K562 (cell line): ENCODE results near the gene USP48. TPM values are rescaled to one million over a fixed set of nuclear protein-coding genes. Genes with fewer than 3 reads are reported as not detected.

ENCODE experiments used
- ATF1 ChIP-seq, 2 experiments: fragments of 450-650 bp in 1 of 2; IDR thresholded peaks; 2 replicates each; pipeline ENCODE4 v1.6.1; 2016; ENCODE audit warnings: missing compliant biosample characterization in 1 of 2, missing genetic modification characterization in 1 of 2
- C11orf30 ChIP-seq: fragments of 450-650 bp; IDR thresholded peaks from 2 replicates; pipeline ENCODE4 v1.6.1; 2016; ENCODE audit warnings: low read depth, mild to moderate bottlenecking
- E2F5 ChIP-seq: sonication (generic); formaldehyde crosslinking; IDR thresholded peaks from 2 replicates; pipeline ENCODE4 v1.8.0; 2022; ENCODE audit warnings: mild to moderate bottlenecking, missing genetic modification reagents
- ELK1 ChIP-seq: sonication (generic); formaldehyde crosslinking; IDR thresholded peaks from 2 replicates; pipeline ENCODE4 v1.8.1; 2022; ENCODE audit warnings: missing genetic modification reagents
- EP300 ChIP-seq: IDR thresholded peaks from 2 replicates; pipeline ENCODE4 v1.6.1; 2012; ENCODE audit warnings: low read length, improper control_type of control experiment
- HNRNPH1 ChIP-seq: fragments of 200-400 bp; formaldehyde crosslinking; optimal IDR thresholded peaks from 2 replicates; pipeline ENCODE3; 2017; ENCODE audit warnings: low read depth, mild to moderate bottlenecking, low read length, moderate library complexity
- NCOR1 ChIP-seq: fragments of 450-650 bp; IDR thresholded peaks from 2 replicates; pipeline ENCODE4 v1.6.1; 2016; ENCODE audit warnings: mild to moderate bottlenecking, moderate library complexity
- RBM14 ChIP-seq: fragments of 200-400 bp; formaldehyde crosslinking; IDR thresholded peaks from 2 replicates; pipeline ENCODE4 v1.6.1; 2018; ENCODE audit warnings: low read depth, mild to moderate bottlenecking, low read length, moderate library complexity, borderline replicate concordance; ENCODE audit not compliant: insufficient read depth
- SREBF1 ChIP-seq: fragments of 150-350 bp; IDR thresholded peaks from 2 replicates; pipeline ENCODE4 v1.6.1; 2014; ENCODE audit warnings: antibody characterized with exemption, low read depth, low read length, borderline replicate concordance
- SRSF1 ChIP-seq: fragments of 200-400 bp; formaldehyde crosslinking; IDR thresholded peaks from 2 replicates; pipeline ENCODE4 v1.6.1; 2017; ENCODE audit warnings: mild to moderate bottlenecking, low read depth, low read length, moderate library complexity
- ZNF696 ChIP-seq: fragments of 250-450 bp; sonication (Bioruptor Pico); conservative IDR thresholded peaks from 2 replicates; pipeline ENCODE4 v1.4.0; 2020; ENCODE audit warnings: mild to moderate bottlenecking, moderate library complexity
- polyA plus RNA-seq, 8 experiments: library from polyadenylated mRNA; depleted of rRNA in 4 of 8; stranded (reverse) in 5 of 8; unstranded in 3 of 8; fragments of >200 nt; fragmentation: Nextera tagmentation in 2 of 8; fragmentation: Illumina TruSeq in 1 of 8; extraction: Ambion mirVana in 2 of 8; extraction: Trizol in 1 of 8; gene quantifications; 2 replicates each; pipeline versions ENCODE4 v1.2.1 to v1.2.3, GENCODE V29; 2011 to 2014; ENCODE audit warnings: inconsistent platforms in 1 of 8, missing spikeins in 1 of 8
- total RNA-seq, 7 experiments: library from RNA; depleted of rRNA in 6 of 7; stranded (reverse); fragments of >200 nt in 6 of 7; fragmentation: Illumina TruSeq in 2 of 7; extraction: Trizol in 2 of 7; gene quantifications; 2 replicates each; pipeline versions ENCODE4 v1.2.1 to v1.2.3, GENCODE V29; 2011 to 2021; ENCODE audit warnings: low replicate concordance in 1 of 7
- TF ChIP-seq, protein P1 (sequence below): sonication (generic); formaldehyde crosslinking; IDR thresholded peaks from 2 replicates; pipeline ENCODE4 v1.8.1; 2023; ENCODE audit warnings: mild to moderate bottlenecking, missing genetic modification reagents
- TF ChIP-seq, protein P2 (sequence below): sonication (generic); formaldehyde crosslinking; IDR thresholded peaks from 2 replicates; pipeline ENCODE4 v1.8.0; 2022; ENCODE audit warnings: missing genetic modification reagents, mild to moderate bottlenecking, moderate library complexity, borderline replicate concordance
- TF ChIP-seq, protein P3 (sequence below): sonication (generic); formaldehyde crosslinking; IDR thresholded peaks from 2 replicates; pipeline ENCODE4 v1.8.1; 2022; ENCODE audit warnings: missing genetic modification reagents
- TF ChIP-seq, protein P4 (sequence below), 2 experiments: IDR thresholded peaks; 2 replicates each; pipeline ENCODE4 v1.6.1; 2011; ENCODE audit warnings: borderline replicate concordance in 1 of 2, control low read depth in 1 of 2, low read depth in 1 of 2, low read length in 1 of 2, mild to moderate bottlenecking in 1 of 2, mixed read lengths in 1 of 2, moderate library complexity in 1 of 2; ENCODE audit not compliant: insufficient read depth in 1 of 2, insufficient read length in 1 of 2, poor library complexity in 1 of 2, severe bottlenecking in 1 of 2; ENCODE audit errors: extremely low read depth in 1 of 2

USP48 gene
- total and polyA plus RNA-seq, 9 of the 15 experiments (the other 6 are each of a cell fraction or from before 2014, with no cell fraction given), result 23.3 to 123 (median 106) TPM

GRCh38 chr1:21651214-21652042, 131.5 kb downstream of the USP48 start (continued):
- TF ChIP-seq, protein P1, sequence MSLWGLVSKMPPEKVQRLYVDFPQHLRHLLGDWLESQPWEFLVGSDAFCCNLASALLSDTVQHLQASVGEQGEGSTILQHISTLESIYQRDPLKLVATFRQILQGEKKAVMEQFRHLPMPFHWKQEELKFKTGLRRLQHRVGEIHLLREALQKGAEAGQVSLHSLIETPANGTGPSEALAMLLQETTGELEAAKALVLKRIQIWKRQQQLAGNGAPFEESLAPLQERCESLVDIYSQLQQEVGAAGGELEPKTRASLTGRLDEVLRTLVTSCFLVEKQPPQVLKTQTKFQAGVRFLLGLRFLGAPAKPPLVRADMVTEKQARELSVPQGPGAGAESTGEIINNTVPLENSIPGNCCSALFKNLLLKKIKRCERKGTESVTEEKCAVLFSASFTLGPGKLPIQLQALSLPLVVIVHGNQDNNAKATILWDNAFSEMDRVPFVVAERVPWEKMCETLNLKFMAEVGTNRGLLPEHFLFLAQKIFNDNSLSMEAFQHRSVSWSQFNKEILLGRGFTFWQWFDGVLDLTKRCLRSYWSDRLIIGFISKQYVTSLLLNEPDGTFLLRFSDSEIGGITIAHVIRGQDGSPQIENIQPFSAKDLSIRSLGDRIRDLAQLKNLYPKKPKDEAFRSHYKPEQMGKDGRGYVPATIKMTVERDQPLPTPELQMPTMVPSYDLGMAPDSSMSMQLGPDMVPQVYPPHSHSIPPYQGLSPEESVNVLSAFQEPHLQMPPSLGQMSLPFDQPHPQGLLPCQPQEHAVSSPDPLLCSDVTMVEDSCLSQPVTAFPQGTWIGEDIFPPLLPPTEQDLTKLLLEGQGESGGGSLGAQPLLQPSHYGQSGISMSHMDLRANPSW (CRISPR knock-in tag), result no peak
- no peak for TF ChIP-seq EP300
- TF ChIP-seq, protein P2, sequence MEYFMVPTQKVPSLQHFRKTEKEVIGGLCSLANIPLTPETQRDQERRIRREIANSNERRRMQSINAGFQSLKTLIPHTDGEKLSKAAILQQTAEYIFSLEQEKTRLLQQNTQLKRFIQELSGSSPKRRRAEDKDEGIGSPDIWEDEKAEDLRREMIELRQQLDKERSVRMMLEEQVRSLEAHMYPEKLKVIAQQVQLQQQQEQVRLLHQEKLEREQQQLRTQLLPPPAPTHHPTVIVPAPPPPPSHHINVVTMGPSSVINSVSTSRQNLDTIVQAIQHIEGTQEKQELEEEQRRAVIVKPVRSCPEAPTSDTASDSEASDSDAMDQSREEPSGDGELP (CRISPR knock-in tag), result peak; percentile 54; the same call in 1 of the 2 replicates
- no peak for TF ChIP-seq ZNF696 (CRISPR knock-in tag)
- no peak for TF ChIP-seq C11orf30
- TF ChIP-seq, protein P3, sequence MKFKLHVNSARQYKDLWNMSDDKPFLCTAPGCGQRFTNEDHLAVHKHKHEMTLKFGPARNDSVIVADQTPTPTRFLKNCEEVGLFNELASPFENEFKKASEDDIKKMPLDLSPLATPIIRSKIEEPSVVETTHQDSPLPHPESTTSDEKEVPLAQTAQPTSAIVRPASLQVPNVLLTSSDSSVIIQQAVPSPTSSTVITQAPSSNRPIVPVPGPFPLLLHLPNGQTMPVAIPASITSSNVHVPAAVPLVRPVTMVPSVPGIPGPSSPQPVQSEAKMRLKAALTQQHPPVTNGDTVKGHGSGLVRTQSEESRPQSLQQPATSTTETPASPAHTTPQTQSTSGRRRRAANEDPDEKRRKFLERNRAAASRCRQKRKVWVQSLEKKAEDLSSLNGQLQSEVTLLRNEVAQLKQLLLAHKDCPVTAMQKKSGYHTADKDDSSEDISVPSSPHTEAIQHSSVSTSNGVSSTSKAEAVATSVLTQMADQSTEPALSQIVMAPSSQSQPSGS (CRISPR knock-in tag), result peak; percentile 28; the same call in 1 of the 2 replicates
- no peak for TF ChIP-seq SREBF1
- no peak for TF ChIP-seq NCOR1
- no peak for TF ChIP-seq ATF1 (CRISPR knock-in tag; IDR thresholded peaks at IDR 0.05)
- TF ChIP-seq ATF1 (tag; IDR thresholded peaks at IDR 0.05), result 0 out of 2 replicates have a peak, but pooled peaks have one; percentile 23
- no peak for TF ChIP-seq E2F5 (CRISPR knock-in tag)
- TF ChIP-seq, protein P4, sequence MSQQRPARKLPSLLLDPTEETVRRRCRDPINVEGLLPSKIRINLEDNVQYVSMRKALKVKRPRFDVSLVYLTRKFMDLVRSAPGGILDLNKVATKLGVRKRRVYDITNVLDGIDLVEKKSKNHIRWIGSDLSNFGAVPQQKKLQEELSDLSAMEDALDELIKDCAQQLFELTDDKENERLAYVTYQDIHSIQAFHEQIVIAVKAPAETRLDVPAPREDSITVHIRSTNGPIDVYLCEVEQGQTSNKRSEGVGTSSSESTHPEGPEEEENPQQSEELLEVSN (IDR thresholded peaks at IDR 0.05; ENCODE audit: borderline replicate concordance in 1 of 2, extremely low read depth in 1 of 2, insufficient read depth in 1 of 2, insufficient read length in 1 of 2, low read depth in 1 of 2, low read length in 1 of 2, poor library complexity in 1 of 2, severe bottlenecking in 1 of 2), result peak; percentile 30 to 88
- no peak for TF ChIP-seq RBM14
- TF ChIP-seq SRSF1, result no peak
- no peak for TF ChIP-seq HNRNPH1
- TF ChIP-seq ELK1 (CRISPR knock-in tag), result peak; percentile 37; the same call in 1 of the 2 replicates
